HepG2 (cell line): ENCODE data around the gene PRSS8. TPM values are rescaled to one million over a fixed set of nuclear protein-coding genes. Genes with fewer than 3 reads are reported as not detected.
A peak's percentile ranks its signal among the peaks of the same experiment; 100 is the strongest.
"Not testable (repeated sequence)": the region's sequence is repeated elsewhere in the genome, so short reads cannot be mapped to it uniquely, and the experiment has no call there.

Source experiments
- ATAC-seq: fragments of 200-7000 bp; cut with Tn5 transposase; 3 replicates; pipeline ENCODE4 v1.9.1; 2020; ENCODE audit warnings: mild to moderate bottlenecking, moderate library complexity
- BruUV-seq: library from RNA; stranded (reverse); fragments of 400-500 nt; replicated peaks from 2 replicates; lab custom pipeline; 2021; lab: Mats Ljungman, UMichigan
- CTCF ChIA-PET: fragments of 300-600 bp; formaldehyde crosslinking; extraction: SDS; loops from one replicate; lab custom pipeline; 2021; ENCODE audit warnings: low total read pairs, inconsistent platforms, low intra/inter-chr PET ratio; lab: Yijun Ruan, JAX
- POLR2A ChIA-PET: fragments of 350-600 bp; sonication (Branson Sonifier 250); formaldehyde crosslinking; loops from one replicate; lab custom pipeline; 2020; ENCODE audit warnings: antibody characterized with exemption, inconsistent platforms; lab: Yijun Ruan, JAX
- DNase-seq: peaks from one replicate; pipeline ENCODE4 v3.0.0-alpha.2; 2015; ENCODE audit warnings: low spot score
- FAIRE-seq: peaks from 3 replicates; lab custom pipeline; 2011; peaks lifted over from hg19 to GRCh38; lab: Jason Lieb, UNC
- H2AFZ ChIP-seq: one replicate; pipeline ENCODE4 v1.6.1; 2011; ENCODE audit warnings: low read length, inconsistent platforms
- H3K27ac ChIP-seq: fragments of 300-600 bp; 3 replicates; pipeline ENCODE4 v1.8.0; 2011; ENCODE audit warnings: mixed run types, mild to moderate bottlenecking, mixed read lengths, low read length, inconsistent platforms; ENCODE audit not compliant: insufficient read depth; ENCODE audit errors: extremely low read length
- H3K27me3 ChIP-seq, 2 experiments: fragments of 200-600 bp in 1 of 2; 2 replicates in 1 of 2; 3 replicates in 1 of 2; pipeline versions ENCODE4 v1.6.0 to v1.8.0; 2011; ENCODE audit warnings: low read length in 2 of 2, mild to moderate bottlenecking in 2 of 2, moderate library complexity in 2 of 2, inconsistent platforms in 1 of 2; ENCODE audit not compliant: insufficient read depth in 2 of 2, control insufficient read depth in 1 of 2
- H3K36me3 ChIP-seq, 2 experiments: fragments of 200-600 bp in 1 of 2; replicated peaks in 1 of 2; 2 replicates in 1 of 2; 3 replicates in 1 of 2; pipeline versions ENCODE4 v1.5.1 to v1.8.0; 2011; ENCODE audit warnings: low read length in 2 of 2, inconsistent platforms in 1 of 2; ENCODE audit not compliant: insufficient read depth in 2 of 2, control insufficient read depth in 1 of 2
- H3K4me1 ChIP-seq: 2 replicates; pipeline ENCODE4 v1.5.1; 2012; ENCODE audit warnings: low read length, inconsistent platforms; ENCODE audit not compliant: insufficient read depth
- H3K4me2 ChIP-seq: 2 replicates; pipeline ENCODE4 v1.6.0; 2011; ENCODE audit warnings: low read depth, low read length, inconsistent platforms
- H3K4me3 ChIP-seq, 3 experiments: fragments of 200-600 bp in 1 of 3; sonication (generic), shearing (Covaris generic) in 1 of 3; replicated peaks in 1 of 3; 2 replicates each; pipeline ENCODE4 v1.5.1; 2011 to 2016; ENCODE audit warnings: low read length in 3 of 3, inconsistent platforms in 2 of 3, low read depth in 2 of 3, mild to moderate bottlenecking in 2 of 3, control low read depth in 1 of 3, mixed read lengths in 1 of 3; ENCODE audit not compliant: insufficient read depth in 1 of 3
- H3K79me2 ChIP-seq: one replicate; pipeline ENCODE4 v1.6.1; 2011; ENCODE audit warnings: low read length, inconsistent platforms; ENCODE audit not compliant: insufficient read depth
- H3K9ac ChIP-seq: 2 replicates; pipeline ENCODE4 v1.6.0; 2011; ENCODE audit warnings: mild to moderate bottlenecking, low read depth, low read length, inconsistent platforms; ENCODE audit not compliant: insufficient read depth
- H3K9me3 ChIP-seq: 2 replicates; pipeline ENCODE4 v1.5.1; 2012; ENCODE audit warnings: mild to moderate bottlenecking, low read length
- H4K20me1 ChIP-seq: 2 replicates; pipeline ENCODE4 v1.6.0; 2011; ENCODE audit warnings: inconsistent platforms, mild to moderate bottlenecking, low read length, moderate library complexity; ENCODE audit not compliant: insufficient read depth
- CEBPB ChIP-seq: IDR thresholded peaks from 2 replicates; pipeline ENCODE4 v1.6.1; 2011; ENCODE audit warnings: low read depth, low read length, improper control_type of control experiment, borderline replicate concordance
- KDM1A ChIP-seq: IDR thresholded peaks from 2 replicates; pipeline ENCODE4 v1.6.1; 2016; ENCODE audit warnings: missing compliant biosample characterization
- ZMYM3 ChIP-seq: sonication (generic); formaldehyde crosslinking; IDR thresholded peaks from 2 replicates; pipeline ENCODE4 v1.5.1; 2020; ENCODE audit warnings: mild to moderate bottlenecking, missing genetic modification reagents
- ZNF441 ChIP-seq: sonication (generic); formaldehyde crosslinking; IDR thresholded peaks from 2 replicates; pipeline ENCODE4 v1.7.0; 2021; ENCODE audit warnings: missing genetic modification reagents, borderline replicate concordance
- WGBS: methylation state at CpG from one replicate; pipeline ENCODE4 v1.1.6; 2017; ENCODE audit warnings: low lambda C conversion rate; 5-methylcytosine and 5-hydroxymethylcytosine counted together
- in situ Hi-C: cut with HindIII; loops from 2 replicates; pipeline ENCODE4 v1.10.0; 2017; ENCODE audit warnings: low pct_unique_long_range_greater_than_20kb; ENCODE audit not compliant: extremely low pct_ligation_motif_present
- intact Hi-C: fragments of 100-400 bp; cut with micrococcal nuclease; formaldehyde crosslinking; loops from one replicate; pipeline ENCODE4 v1.10.0; 2022; ENCODE audit not compliant: unreplicated experiment
- polyA plus RNA-seq, 8 experiments: library from polyadenylated mRNA; depleted of rRNA in 3 of 8; stranded (reverse) in 7 of 8; unstranded in 1 of 8; fragments of >200 nt; fragmentation: Illumina TruSeq in 4 of 8; extraction: Trizol in 4 of 8; gene quantifications; 2 replicates each; pipeline versions ENCODE4 v1.2.1 to v1.2.3, GENCODE V29; 2011 to 2016; ENCODE audit warnings: low read depth in 4 of 8, missing spikeins in 1 of 8, mixed read lengths in 1 of 8; ENCODE audit not compliant: insufficient read depth in 1 of 8
- total RNA-seq, 5 experiments: library from RNA; depleted of rRNA; stranded (reverse); fragments of >200 nt; fragmentation: Illumina TruSeq; extraction: Trizol; gene quantifications; 2 replicates each; pipeline ENCODE4 v1.2.3, GENCODE V29; 2016; ENCODE audit warnings: low read depth in 1 of 5
- TF ChIP-seq, protein P1 (sequence below): sonication (generic); formaldehyde crosslinking; IDR thresholded peaks from 2 replicates; pipeline ENCODE4 v1.5.0; 2020; ENCODE audit warnings: mild to moderate bottlenecking, missing genetic modification reagents

Gene PRSS8
- total and polyA plus RNA-seq, 2 of the 13 experiments (the other 11 are each of a cell fraction or from before 2014, with no cell fraction given) = 2.6 to 7.2 TPM

DNA sequence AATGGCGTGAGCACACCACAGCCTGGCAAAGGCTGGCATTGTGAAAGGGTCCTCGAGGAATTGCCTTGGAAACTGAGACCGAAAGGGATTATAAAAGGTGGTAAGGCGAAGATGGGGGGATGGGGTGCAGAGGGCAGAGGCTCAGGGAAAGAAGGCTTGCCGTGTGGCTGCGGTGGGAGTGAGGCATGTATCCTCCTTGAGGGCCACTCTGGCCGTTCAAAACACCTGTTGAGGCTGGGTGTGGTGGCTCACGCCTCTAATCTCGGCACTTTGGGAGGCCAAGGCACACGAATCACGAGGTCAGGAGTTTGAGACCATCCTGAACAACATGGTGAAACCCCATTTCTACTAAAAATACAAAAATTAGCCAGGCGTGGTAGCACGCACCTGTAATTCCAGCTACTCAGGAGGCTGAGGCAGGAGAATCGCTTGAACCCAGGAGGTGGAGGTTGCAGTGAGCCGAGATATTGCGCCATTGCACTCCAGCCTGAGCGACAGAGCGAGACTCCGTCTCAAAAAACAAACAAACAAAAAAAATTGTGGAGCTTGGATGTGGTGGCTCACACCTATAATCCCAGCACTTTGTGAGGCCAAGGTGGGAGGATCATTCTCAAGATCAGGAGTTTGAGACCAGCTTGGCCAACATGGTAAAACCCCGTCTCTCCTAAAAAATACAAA, 1.4 kb upstream of the PRSS8 start:
- peaks cover 68% of the 10 kb centered on the region for H3K4me1 ChIP-seq
- BruUV-seq, CTCF ChIA-PET, H3K4me2 ChIP-seq, DNase-seq, H3K9ac ChIP-seq, in situ Hi-C loops, H3K79me2 ChIP-seq, FAIRE-seq, H3K9me3 ChIP-seq, ATAC-seq, H3K4me3 ChIP-seq, H3K36me3 ChIP-seq, H3K27ac ChIP-seq, H2AFZ ChIP-seq, intact Hi-C loops, H3K27me3 ChIP-seq, H4K20me1 ChIP-seq: not testable (repeated sequence)
- WGBS = 55% methylated on average over 20 of the region's 20 CpGs
- TF ChIP-seq, protein P1, sequence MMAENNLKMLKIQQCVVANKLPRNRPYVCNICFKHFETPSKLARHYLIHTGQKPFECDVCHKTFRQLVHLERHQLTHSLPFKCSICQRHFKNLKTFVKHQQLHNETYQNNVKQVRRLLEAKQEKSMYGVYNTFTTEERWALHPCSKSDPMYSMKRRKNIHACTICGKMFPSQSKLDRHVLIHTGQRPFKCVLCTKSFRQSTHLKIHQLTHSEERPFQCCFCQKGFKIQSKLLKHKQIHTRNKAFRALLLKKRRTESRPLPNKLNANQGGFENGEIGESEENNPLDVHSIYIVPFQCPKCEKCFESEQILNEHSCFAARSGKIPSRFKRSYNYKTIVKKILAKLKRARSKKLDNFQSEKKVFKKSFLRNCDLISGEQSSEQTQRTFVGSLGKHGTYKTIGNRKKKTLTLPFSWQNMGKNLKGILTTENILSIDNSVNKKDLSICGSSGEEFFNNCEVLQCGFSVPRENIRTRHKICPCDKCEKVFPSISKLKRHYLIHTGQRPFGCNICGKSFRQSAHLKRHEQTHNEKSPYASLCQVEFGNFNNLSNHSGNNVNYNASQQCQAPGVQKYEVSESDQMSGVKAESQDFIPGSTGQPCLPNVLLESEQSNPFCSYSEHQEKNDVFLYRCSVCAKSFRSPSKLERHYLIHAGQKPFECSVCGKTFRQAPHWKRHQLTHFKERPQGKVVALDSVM (CRISPR knock-in tag) = peak; percentile 71
- TF ChIP-seq ZNF441 (peak; percentile 96), KDM1A (CRISPR knock-in tag) (peak; percentile 20; the same call in 1 of the 2 replicates), ZMYM3 (CRISPR knock-in tag) (0 out of 2 replicates have a peak, but pooled peaks have one; percentile 22), CEBPB (peak; percentile 27; the same call in 1 of the 2 replicates)
- POLR2A ChIA-PET = interaction anchor here (1.6 to 11.4 kb wide), 2 partner anchors 16 to 44 kb away, joined by 4 to 275 read pairs; partner anchors contain the start of gene KAT8
